Parathyroid adenoma (tissue), 2 donors: ENCODE results near the gene CDIPT.

ENCODE experiments used
- H2AFZ ChIP-seq: fragments of 300-600 bp; sonication (generic); one replicate; pipeline ENCODE4 v1.7.0; 2017; ENCODE audit warnings: antibody characterized with exemption, mild to moderate bottlenecking
- H3K27ac ChIP-seq: fragments of 300-600 bp; sonication (generic); one replicate; pipeline ENCODE4 v1.7.0; 2017
- H3K27me3 ChIP-seq: fragments of 300-600 bp; sonication (generic); one replicate; pipeline ENCODE4 v1.7.0; 2017; ENCODE audit warnings: low read length; ENCODE audit not compliant: control insufficient read depth, insufficient read depth
- H3K36me3 ChIP-seq: fragments of 300-600 bp; sonication (generic); one replicate; pipeline ENCODE4 v1.7.0; 2017; ENCODE audit warnings: low read length; ENCODE audit not compliant: control insufficient read depth, insufficient read depth
- H3K4me1 ChIP-seq: fragments of 300-600 bp; sonication (generic); one replicate; pipeline ENCODE4 v1.7.0; 2017; ENCODE audit warnings: control low read depth
- H3K4me2 ChIP-seq: fragments of 300-600 bp; sonication (generic); one replicate; pipeline ENCODE4 v1.7.0; 2017; ENCODE audit warnings: low read length
- H3K4me3 ChIP-seq: fragments of 300-600 bp; sonication (generic); one replicate; pipeline ENCODE4 v1.7.0; 2017; ENCODE audit warnings: low read depth, low read length
- H3K79me2 ChIP-seq: fragments of 300-600 bp; sonication (generic); one replicate; pipeline ENCODE4 v1.7.0; 2017; ENCODE audit warnings: control low read depth
- H3K9ac ChIP-seq: fragments of 300-600 bp; sonication (generic); one replicate; pipeline ENCODE4 v1.7.0; 2017; ENCODE audit warnings: mild to moderate bottlenecking
- H3K9me3 ChIP-seq: fragments of 300-600 bp; sonication (generic); one replicate; pipeline ENCODE4 v1.7.0; 2017; ENCODE audit warnings: low read length; ENCODE audit not compliant: control insufficient read depth
- TF ChIP-seq, protein P1 (sequence below): fragments of 300-600 bp; sonication (generic); IDR thresholded peaks from one replicate; pipeline ENCODE4 v1.7.0; 2017; ENCODE audit warnings: antibody characterized with exemption, mild to moderate bottlenecking
- donor health status: primary hyperparathyroidism.

CDIPT gene

DNA sequence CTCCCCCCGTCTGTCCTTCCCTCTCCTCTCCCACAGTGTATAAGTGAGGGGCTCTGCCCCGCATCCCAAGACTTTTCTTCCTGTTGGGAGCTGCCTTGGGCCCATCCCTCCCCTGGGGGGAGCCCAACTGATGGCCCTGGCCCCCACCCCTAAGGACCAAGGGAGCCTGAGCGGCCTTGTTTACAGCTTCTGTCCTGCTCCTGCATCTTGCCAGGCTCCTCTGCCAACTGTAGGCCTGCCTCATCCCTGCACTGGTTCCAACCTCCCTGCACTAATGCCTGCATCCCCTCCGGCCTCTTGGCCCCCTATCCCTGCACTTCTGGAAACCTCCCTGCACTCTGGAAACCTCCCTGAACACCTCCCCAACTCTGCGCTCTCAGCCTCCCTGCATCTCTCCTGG lies 48.4 kb downstream of the CDIPT start:
- Histone ChIP-seq H3K4me3 (peak overlapping the region; percentile 46), H3K4me1 (peaks cover 21% of the 10 kb centered on the region), H2AFZ (no peak overlapping the region), H3K4me2 (peak overlapping the region; percentile 80), H3K27ac (no peak overlapping the region), H3K36me3 (no peaks in the 10 kb centered on the region), H3K79me2 (peaks cover 17% of the 10 kb centered on the region), H3K9ac (no peak overlapping the region), H3K27me3 (no peaks in the 10 kb centered on the region), H3K9me3 (no peaks in the 10 kb centered on the region)
- TF ChIP-seq, protein P1, sequence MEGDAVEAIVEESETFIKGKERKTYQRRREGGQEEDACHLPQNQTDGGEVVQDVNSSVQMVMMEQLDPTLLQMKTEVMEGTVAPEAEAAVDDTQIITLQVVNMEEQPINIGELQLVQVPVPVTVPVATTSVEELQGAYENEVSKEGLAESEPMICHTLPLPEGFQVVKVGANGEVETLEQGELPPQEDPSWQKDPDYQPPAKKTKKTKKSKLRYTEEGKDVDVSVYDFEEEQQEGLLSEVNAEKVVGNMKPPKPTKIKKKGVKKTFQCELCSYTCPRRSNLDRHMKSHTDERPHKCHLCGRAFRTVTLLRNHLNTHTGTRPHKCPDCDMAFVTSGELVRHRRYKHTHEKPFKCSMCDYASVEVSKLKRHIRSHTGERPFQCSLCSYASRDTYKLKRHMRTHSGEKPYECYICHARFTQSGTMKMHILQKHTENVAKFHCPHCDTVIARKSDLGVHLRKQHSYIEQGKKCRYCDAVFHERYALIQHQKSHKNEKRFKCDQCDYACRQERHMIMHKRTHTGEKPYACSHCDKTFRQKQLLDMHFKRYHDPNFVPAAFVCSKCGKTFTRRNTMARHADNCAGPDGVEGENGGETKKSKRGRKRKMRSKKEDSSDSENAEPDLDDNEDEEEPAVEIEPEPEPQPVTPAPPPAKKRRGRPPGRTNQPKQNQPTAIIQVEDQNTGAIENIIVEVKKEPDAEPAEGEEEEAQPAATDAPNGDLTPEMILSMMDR, result no peak

DNA sequence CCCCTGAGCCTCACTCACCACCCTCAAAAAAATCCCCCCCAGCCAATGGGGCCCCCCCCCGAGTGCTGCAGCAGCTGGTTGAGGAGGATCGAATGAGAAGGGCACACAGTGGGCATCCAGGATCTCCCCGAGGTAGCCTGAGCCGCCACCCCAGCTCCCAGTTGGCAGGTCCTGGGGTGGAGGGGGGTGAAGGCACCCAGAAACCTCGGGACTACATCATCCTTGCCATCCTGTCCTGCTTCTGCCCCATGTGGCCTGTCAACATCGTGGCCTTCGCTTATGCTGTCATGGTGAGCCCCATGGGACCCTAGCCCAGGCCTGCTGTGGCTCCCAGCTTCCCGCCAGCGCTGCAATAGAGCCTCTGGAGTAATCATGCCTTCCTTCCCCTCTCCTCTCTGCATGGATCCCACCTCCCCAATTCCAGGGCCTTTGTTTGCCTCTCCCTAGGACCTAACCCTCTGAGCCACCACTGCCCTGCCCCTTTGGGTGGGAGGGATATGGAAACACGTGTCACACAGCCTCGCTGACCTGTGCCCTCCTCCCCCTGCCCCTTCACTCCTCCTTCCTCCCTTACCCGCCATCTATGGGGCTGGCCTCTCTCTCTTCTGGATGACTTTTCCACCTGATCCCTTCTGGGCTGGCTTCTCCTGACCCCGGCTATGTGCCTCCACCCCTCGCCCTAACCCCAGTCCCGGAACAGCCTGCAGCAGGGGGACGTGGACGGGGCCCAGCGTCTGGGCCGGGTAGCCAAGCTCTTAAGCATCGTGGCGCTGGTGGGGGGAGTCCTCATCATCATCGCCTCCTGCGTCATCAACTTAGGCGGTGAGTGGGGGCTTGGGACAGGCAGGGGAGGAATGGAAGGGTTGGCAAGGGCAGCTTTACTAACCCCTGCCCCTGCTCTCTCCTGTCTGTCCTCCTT lies 49.1 kb downstream of the CDIPT start:
- Histone ChIP-seq H3K36me3 (no peaks in the 10 kb centered on the region), H3K9me3 (no peaks in the 10 kb centered on the region), H2AFZ (no peak overlapping the region), H3K79me2 (peaks cover 12% of the 10 kb centered on the region), H3K27me3 (no peaks in the 10 kb centered on the region), H3K4me2 (no peak overlapping the region), H3K9ac (no peak overlapping the region), H3K4me3 (no peak overlapping the region), H3K27ac (peak overlapping the region; percentile 95), H3K4me1 (peaks cover 21% of the 10 kb centered on the region)
- TF ChIP-seq, protein P1, result no peak

DNA sequence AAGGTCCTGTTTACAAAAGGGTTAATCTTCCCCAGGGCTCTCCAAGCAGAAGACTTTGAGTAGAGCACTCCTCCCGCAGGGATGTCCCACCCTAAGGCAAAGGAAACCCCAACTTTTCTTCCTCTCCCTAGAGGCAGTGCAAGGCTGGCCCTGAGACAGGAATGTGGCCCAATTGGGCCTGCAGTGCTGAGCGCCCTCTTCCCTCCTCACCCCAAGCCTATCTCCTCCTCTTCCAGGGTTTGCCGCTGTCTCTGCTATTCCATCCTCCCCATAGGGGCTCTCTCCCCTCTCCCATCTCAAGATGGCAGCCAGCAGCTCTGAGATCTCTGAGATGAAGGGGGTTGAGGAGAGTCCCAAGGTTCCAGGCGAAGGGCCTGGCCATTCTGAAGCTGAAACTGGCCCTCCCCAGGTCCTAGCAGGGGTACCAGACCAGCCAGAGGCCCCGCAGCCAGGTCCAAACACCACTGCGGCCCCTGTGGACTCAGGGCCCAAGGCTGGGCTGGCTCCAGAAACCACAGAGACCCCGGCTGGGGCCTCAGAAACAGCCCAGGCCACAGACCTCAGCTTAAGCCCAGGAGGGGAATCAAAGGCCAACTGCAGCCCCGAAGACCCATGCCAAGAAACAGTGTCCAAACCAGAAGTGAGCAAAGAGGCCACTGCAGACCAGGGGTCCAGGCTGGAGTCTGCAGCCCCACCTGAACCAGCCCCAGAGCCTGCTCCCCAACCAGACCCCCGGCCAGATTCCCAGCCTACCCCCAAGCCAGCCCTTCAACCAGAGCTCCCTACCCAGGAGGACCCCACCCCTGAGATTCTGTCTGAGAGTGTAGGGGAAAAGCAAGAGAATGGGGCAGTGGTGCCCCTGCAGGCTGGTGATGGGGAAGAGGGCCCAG lies 50.0 kb downstream of the CDIPT start:
- Histone ChIP-seq H3K9me3 (no peaks in the 10 kb centered on the region), H3K4me3 (peak overlapping the region; percentile 53), H3K4me2 (peak overlapping the region; percentile 89), H3K9ac (peak overlapping the region; percentile 57), H3K79me2 (peaks cover 10% of the 10 kb centered on the region), H3K27ac (peak overlapping the region; percentile 95), H3K4me1 (peaks cover 27% of the 10 kb centered on the region), H3K27me3 (no peaks in the 10 kb centered on the region), H3K36me3 (no peaks in the 10 kb centered on the region), H2AFZ (peak overlapping the region; percentile 86)
- TF ChIP-seq, protein P1, result no peak

DNA sequence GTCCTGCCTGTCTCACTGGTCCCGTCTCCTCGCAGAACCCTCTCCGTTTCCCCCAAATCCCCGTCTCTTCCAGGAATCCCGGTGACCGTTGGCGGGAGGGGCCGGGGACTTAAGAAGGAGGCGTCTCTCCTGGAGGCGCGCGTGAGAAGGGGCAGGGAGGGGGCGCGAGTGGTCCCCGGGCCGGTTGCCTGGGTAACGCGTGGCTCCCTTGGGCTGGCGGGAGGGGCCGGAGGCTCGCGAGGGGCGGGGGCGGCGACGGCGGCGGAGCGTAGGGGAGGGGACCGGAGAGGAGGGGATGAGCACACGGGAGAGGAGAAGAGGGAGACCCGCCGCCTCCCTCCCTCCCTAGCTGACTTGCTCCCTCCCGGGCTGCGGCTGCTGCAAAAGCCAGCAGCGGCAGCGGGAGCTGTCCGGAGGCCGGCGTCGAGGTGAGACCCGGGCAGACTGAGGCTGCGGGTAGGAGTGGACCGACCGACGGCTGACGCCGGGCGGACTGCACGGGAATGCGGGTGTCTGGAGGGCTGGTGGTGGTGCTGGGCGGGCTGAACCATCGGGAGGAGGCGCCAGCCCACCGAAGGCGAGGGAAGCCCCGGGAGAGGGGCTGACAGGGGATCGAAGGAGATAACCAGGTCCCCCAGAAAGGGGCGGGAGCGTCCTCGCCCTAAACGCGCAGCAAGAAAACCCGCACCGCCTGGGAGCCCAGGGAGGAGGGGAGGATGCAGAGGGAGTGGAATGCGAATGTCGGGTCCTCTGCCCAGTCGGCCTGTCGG lies 50.9 kb downstream of the CDIPT start, which contains the start of gene PRRT2:
PRRT2 (plus strand) TSS at position 298 of the 770 bp plus-strand sequence. CDS start 862 bp downstream, outside the sequence.
- Histone ChIP-seq H3K27me3 (no peaks in the 10 kb centered on the region), H3K4me3 (peak within 1 kb of the TSS; percentile 53), H3K4me1 (peaks cover 27% of the 10 kb centered on the region), H3K36me3 (no peaks in the 10 kb centered on the region), H2AFZ (peak within 1 kb of the TSS; percentile 86), H3K9ac (peak within 1 kb of the TSS; percentile 57), H3K27ac (peak within 1 kb of the TSS; percentile 95), H3K9me3 (no peaks in the 10 kb centered on the region), H3K4me2 (peak within 1 kb of the TSS; percentile 89), H3K79me2 (peaks cover 9% of the 10 kb centered on the region)
- TF ChIP-seq, protein P1, result no peak
